Islet of Langerhans (tissue), 1 donor: ENCODE measurements around the gene MDK.

Experiments used
- FAIRE-seq: peaks from one replicate; lab custom pipeline; 2011; peaks lifted over from hg19 to GRCh38; lab: Jason Lieb, UNC

MDK gene

GRCh38 chr11:46404476-46405017 is 23.1 kb downstream of the MDK start:
- no peak for FAIRE-seq

DNA sequence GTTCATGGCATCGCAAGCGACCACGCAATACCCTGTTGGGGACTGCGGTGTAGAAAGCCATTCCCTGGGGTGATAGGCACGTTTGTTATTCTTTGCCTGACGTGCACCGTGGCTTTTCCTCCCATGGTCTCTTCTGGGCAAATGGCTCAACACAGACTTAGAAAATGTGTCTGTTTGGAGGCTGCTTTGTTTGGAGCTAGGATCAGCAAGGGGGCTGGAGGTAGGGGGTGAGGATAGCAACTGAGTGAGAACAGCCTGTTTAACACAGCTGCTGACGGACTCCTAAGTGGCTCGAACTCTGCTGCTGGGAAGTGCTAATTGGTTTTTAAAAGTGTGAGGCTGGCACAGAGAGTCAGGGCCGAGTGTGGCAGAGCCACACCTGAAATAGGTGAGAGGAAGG is 26.2 kb downstream of the MDK start:
- no peak for FAIRE-seq

DNA sequence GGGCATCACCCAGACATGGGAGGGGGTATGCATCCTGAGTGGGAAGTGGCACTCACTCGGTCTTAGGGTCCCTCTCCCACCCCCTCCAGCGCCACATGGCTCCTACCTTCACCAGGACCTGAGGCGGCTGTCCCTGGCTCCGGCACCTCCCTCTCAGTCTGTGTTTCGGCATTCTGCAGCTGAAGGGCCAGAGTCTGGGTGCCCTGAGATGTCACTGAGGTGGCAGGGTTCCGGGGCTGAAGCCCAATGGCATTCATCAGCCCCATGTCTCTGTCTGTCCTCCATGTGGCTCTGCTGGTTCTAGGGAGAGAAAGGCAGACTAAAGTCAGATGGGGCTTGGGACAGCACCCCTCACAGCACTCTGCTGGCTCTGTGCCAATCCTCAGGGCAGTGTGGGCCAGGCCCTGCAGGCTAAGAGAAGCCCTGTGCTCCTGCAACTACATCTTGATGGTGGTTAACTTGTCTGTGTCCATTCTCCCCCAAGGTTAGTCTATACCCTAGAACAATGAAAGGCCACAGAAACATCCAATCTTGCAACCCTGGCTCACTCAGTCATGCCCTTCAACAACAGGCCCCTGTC is 27.0 kb downstream of the MDK start:
- FAIRE-seq = no peak

DNA sequence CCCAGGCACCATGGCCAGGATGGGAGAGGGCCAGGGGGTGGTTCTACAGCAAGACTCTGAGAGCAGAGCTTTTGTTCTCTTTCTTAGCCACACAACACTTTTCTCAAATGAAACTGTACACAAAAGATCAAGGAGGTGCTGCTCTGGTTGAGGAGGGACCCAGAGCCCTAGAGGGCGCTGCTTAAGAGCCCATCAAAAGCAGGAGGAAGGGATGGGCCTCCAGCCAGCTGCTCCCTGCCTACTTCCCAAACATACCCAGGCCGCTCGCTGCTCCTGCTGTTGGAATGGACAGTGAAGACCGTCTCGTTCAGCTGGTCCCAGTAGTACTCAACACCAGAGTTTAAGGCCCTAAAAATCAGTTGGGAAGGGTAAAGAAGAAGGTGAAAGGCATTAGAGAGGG is 28.6 kb downstream of the MDK start:
- no peak for FAIRE-seq

- FAIRE-seq = no peak
Observed at GRCh38 chr11:46413760-46414465, 32.4 kb downstream of the MDK start.

GRCh38 chr11:46414466-46414796 is 33.0 kb downstream of the MDK start:
- no peak for FAIRE-seq

- no peak for FAIRE-seq
Observed at GRCh38 chr11:46414879-46415278, 33.4 kb downstream of the MDK start.

- FAIRE-seq = no peak
Observed at GRCh38 chr11:46417711-46418110, 36.2 kb downstream of the MDK start.

GRCh38 chr11:46418751-46419150 is 37.3 kb downstream of the MDK start:
- FAIRE-seq = no peak

- FAIRE-seq = no peak
Observed at GRCh38 chr11:46420513-46420912, 39.0 kb downstream of the MDK start.

DNA sequence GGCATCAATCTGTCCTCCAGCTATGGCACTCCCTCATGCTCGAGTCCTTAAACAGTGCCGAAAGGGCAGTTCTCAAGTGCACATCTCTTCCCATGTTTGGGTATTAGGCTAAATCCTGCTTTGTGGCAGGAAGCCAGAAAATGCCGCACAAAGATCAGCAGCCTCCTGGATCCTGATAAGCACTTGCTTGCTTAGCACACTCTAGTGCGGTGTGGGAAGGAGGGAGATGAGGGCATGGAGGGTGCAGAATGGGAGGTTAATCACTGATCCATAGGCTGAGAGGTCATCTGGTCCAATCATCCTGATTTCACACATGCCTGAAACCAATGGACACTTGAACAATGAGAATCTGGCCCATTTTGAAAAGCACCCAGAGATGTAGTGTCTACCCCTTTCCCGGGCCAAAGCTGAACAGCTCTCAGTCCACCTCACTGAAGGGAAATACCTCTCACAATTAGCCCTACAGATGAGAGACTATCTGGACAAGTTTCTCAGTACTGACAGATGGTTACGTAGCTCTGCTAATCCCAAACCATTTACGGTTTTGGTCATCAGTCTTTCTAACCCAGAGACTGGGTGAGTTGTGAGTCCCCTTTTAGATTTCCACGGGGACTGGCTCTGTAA is 39.9 kb downstream of the MDK start:
- no peak for FAIRE-seq

- FAIRE-seq = no peak
Observed at GRCh38 chr11:46422588-46422987, 41.1 kb downstream of the MDK start.

DNA sequence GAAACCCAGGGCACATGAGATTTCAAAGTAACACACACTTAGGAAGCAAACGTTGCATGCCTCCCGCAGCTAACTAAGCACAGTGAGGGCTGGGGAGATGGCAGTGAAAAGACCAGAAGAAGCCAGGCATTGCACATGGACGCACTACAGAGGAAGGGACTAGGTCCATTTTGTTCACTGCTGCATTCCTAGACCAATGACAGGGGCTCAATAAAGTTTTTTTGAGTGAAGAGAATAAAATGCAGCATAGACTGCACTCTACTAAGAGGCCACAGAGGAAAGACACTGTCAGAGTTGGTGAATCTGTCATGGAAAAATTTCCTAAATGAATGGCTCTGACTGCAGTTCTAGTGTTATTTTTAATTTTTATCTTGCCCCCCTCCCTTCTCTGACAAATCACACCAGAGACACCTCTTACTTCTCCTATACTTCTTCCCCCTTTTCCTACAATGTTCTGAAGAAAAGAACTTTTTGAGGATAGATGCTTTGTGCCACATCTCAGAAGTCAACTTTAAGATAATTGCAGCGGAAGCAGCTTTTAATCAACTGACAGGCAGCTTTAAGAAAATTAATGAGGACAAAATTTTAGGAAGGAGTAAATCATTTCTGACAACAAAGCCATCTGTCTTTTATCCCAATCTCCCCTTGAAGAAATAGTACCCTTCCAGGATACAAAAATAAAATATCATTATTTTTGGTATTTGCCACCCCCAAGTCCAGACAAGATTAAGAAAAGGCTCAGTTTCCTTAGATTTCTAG is 44.9 kb downstream of the MDK start:
- no peak for FAIRE-seq

DNA sequence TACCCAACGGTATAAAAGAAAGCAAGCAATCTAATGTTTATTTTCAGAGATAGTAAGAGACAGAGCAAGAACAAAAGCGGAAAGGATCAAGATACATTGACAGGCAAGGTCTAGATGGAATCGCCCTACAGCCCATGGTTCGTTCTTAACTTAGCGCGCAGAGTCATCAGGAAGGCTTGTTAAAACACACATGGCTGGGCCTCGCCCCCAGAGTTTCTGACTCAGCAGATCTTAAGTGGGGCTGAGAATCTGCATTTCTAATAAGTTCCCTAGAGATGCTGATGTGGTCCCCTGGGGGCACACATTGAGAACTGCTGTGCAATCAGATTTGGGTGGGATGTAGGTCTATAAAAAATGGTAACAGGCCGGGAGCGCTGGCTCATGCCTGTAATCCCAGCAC is 45.9 kb downstream of the MDK start:
- no peak for FAIRE-seq

GRCh38 chr11:46429717-46430116 is 48.2 kb downstream of the MDK start:
- FAIRE-seq = no peak

- no peak for FAIRE-seq
Observed at GRCh38 chr11:46431211-46431610, 49.7 kb downstream of the MDK start.
